Left lobe of liver (tissue), 2 donors: ENCODE results near the gene GLIPR1L2. TPM values are rescaled to one million over a fixed set of nuclear protein-coding genes. Genes with fewer than 3 reads are reported as not detected.
"Not testable (repeated sequence)": the region's sequence is repeated elsewhere in the genome, so short reads cannot be mapped to it uniquely, and the experiment has no call there.

ENCODE experiments used
- ATAC-seq: fragments of 200-7000 bp; cut with Tn5 transposase; one replicate; pipeline ENCODE4 v1.9.1; 2020; ENCODE audit warnings: mild to moderate bottlenecking, moderate library complexity
- DNase-seq: peaks from one replicate; pipeline ENCODE4 v3.0.0-alpha.2; 2020; ENCODE audit warnings: low spot score
- total RNA-seq: library from RNA; stranded (reverse); gene quantifications from one replicate; pipeline ENCODE4 v1.2.1, GENCODE V29; 2021
- donor health status: DM: no; HTN: no; CAD: no; lungs with moderate emphysema.
- donor health status: DM: no; HTN: yes; CAD: no.

Gene GLIPR1L2
- total RNA-seq = 0.28 TPM

DNA sequence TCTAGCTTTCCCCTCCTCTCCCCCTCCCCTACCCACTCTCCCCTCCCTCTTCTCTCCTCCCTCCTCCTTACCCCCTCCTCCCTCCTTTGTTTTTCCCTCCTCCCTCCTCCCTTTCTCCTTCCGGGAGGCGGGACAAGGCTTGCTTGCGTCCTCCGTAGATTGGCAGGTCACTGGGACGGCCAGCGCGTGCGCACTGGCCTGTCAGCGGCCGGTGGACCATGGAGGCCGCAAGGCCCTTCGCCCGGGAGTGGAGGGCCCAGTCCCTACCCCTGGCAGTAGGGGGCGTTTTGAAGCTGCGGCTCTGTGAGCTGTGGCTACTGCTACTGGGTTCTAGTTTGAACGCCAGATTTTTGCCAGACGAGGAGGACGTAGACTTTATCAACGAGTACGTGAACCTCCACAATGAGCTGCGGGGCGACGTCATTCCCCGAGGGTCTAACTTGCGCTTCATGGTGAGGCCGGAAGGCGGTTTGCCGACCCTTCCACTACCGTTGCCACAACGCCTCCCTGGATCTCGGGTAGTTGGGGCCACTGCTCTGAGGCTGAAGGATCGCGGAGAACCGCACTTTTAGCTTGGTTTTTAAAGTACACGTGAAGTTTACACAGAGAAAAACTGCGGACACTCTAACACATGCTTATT, at the start of gene GLIPR1L2:
GLIPR1L2 (plus strand) TSS at position 191 of the 640 bp plus-strand sequence; CDS start at position 219, 28 bp downstream.
- peak; percentile 99 for ATAC-seq
- DNase-seq = peak; percentile 97

DNA sequence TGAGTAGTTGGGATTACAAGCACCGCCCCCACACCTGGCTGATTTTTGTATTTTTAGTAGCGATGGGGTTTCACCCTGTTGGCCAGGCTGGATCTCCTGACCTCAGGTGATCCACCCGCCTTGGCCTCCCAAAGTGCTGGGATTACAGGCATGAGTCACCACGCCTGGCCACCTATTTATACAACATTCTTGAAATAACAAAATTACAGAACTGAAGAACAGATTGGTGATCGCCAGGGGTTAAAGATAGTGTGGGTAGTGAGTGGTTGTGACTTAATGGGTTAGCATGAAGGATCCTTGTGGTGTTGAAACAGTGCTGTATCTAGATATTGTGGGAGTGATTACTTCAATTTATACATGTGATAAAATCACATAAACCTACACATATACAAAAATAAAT, 49.0 kb upstream of the GLIPR1L2 start:
- DNase-seq = no peak
- ATAC-seq = no peak

DNA sequence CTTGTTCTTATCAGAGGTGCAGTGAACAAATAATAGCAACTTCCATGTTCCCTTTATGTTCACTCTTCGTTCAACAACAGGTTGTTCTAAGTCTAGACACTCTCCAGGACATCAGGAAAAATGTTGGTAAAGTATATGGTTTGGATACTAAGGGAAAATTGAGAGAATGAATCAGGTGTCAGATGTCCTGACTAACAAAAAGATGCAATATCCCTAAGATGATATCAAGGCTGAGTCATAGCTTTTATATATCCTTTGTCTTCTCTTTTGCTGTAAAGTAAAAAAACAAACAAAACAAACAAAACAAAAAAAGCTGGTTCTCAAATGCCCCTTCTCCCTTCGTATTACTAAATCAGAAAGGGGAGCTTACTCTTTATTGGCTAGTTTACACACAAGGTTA, 45.4 kb upstream of the GLIPR1L2 start:
- ATAC-seq (no peak), DNase-seq (no peak)

DNA sequence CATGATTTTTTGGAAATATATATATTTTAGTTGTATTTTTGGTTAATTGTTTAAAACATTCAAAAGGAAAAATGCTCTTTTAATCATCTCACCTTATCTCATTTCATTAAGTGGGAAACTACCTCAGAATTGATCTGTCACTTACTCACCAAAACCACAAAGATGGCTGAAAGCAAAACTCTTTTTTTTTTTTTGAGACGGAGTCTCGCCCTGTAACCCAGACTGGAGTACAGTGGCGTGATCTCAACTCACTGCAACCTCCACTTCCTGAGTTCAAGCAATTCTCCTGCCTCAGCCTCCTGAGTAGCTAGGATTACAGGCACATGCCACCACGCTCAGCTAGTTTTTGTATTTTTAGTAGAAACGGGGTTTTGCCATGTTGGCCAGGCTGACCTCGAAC, 44.7 kb upstream of the GLIPR1L2 start:
- ATAC-seq, DNase-seq: not testable (repeated sequence)

DNA sequence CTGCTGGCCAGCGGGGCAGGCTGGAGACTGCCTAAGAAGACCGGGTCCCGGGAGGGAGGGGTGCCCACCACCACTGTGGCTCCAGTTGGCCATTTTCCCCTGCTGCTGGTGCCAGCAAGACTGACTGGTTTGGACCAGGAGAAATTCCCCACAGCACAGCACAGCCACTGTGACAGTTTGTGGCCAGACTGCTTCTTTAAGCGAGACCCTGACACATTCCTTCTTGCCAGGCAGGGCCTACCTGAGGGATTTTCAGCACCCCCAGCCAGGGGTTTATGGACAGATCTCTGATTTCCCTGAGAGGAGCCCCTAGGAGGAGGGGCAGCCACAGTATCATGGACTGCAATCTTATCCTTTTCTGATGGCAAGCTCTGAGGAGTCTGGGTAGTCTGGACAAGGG, 40.9 kb upstream of the GLIPR1L2 start:
- DNase-seq (no peak), ATAC-seq (no peak)

DNA sequence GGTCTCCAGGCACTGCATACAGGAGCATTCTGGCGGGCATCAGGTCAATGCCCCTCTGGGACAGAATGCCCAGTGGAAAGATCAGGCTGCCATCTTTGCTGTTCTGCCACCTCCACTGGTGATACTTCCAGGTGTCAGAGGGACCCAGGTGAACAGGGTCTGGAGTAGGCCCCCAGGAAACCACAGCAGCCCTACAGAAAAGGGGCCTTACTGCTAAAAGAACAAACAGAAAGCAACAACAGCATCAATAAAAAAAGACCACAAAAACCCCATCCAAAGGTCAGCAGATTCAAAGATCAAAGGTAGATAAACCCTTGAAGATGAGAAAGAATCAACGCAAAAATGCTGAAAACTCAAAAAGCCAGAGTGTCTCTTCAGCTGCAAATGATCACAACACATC, 40.5 kb upstream of the GLIPR1L2 start:
- DNase-seq = no peak
- ATAC-seq = no peak

DNA sequence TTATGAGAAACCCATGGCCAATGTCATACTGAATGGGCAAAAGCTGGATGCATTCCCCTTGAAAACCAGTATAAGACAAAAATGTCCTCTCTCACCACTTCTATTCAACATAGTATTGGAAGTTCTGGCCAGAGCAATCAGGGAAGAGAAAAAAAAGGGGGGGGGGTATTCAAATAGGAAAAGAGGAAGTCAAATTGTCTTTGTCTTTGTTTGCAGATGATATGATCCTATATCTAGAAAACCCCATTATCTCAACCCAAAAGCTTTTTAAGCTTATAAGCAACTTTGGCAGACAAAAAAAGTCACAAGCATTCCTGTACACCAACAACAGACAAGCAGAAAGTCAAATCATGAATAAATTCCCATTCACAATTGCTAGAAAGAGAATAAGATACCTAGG, 36.9 kb upstream of the GLIPR1L2 start:
- ATAC-seq = no peak
- DNase-seq = no peak

DNA sequence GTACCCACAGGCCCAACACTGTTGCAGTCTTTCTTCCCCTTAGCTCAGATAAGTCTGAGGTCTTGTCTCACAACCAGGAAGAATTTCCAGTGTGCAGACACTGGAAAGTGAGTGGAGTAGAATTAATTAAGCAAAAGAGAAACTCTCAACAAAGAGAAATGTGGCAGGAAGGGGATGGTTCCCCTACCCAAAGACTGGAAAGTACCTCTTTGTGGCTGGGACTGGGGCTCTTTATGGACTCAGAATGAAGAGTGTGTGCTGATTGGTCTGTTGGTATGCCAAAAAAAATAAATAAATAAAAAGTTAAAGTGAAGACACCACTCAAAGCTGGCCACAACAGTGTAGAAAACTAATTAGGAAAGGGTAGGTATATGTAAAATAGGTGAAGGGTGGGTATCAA, 30.0 kb upstream of the GLIPR1L2 start:
- DNase-seq = no peak
- no peak for ATAC-seq

DNA sequence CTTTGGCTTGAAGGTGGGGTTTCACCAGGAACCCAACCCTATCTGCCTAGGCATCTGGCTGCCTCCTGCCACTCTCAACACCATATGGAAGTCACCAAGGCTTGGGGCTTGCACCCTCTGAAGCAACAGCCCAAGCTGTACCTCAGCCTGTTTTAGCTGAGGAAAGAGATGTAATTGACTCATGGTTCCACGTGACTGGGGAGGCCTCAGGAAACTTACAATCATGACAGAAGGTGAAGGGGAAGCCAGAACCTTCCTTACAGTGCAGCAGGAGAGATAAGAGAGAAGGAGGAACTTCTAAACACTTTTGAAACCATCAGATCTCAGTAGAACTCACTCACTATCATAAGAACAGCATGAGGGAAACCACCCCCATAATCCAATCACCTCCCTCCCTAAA, 29.5 kb upstream of the GLIPR1L2 start:
- ATAC-seq (no peak), DNase-seq (no peak)

DNA sequence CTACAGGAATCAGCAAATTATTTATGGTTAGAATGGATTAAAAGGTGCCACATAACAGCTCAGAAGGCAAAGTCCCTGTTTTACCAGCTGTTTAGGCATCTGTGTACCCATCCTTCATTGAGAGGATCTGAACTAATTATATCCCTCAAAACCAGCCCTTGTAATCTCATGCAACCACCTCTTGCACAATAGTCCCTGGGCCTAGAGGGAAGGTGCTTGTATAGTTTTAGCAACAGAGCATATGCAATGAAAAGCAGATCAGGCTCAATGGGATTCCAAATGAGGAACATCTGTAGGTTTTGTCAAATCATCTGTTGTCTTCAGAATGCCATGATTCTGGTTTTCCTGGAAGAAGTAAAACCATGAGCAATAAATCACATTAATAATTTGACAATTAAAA, 26.0 kb upstream of the GLIPR1L2 start:
- no peak for DNase-seq
- ATAC-seq = no peak

DNA sequence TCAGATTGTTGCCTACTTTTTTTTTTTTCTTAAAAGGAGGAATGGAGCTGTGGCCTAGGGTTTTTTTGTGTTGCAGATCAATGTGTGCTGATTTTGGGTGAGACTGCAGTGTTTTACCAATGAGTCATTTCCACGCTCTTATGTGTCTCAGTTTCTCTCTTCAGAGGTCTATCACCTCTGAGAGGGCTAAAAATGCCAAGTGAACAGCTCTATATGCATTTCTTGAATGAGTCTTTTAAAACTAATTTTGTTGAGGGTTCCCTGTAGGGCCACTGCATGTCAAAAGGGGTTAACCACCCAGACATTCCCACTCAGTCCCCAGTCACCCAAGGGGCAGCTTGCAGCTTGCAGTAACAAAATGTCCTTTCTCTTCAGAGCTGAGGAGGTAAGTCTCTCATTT, 24.3 kb upstream of the GLIPR1L2 start:
- ATAC-seq (no peak), DNase-seq (no peak)

DNA sequence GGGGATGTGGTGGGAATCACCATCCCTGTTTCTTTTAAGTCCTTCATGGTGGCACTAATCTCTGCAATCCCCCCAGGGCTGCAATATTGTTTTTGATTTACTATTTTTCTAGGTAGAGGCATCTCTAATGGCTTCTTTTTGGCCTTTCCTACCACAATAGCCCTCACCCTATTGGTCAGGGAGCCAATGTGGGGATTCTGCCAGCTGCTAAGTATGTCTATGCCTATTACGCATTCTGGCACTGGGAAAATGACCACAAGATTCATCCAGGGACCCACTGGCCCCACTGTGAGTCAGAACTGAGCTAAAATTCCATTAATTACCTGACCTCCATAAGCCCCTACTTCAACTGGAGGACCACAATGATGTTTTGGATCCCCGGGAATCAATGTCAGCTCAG, 15.9 kb upstream of the GLIPR1L2 start:
- no peak for ATAC-seq

DNA sequence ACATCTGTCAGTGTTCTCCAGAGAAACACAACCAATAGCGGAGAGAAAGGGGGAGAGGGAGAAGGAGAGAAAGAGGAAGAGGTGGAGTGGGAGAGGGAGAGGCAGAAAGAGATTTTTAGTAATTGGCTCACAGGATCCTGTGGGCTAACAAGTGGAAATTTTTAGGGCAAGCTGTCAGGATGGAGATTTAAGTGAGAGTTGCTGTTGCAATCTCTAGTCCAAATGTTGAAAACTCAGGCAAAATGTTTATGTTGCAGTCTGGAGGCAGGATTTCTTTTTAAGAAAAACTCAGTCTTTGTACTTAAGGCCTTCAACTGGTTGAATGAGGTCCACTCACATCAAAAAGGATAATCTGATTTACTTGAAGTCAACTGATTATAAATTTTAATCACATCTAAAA, 12.5 kb upstream of the GLIPR1L2 start:
- ATAC-seq (no peak), DNase-seq (no peak)

More for the DNA sequence above, 15.9 kb upstream of the GLIPR1L2 start:
- DNase-seq = no peak

DNA sequence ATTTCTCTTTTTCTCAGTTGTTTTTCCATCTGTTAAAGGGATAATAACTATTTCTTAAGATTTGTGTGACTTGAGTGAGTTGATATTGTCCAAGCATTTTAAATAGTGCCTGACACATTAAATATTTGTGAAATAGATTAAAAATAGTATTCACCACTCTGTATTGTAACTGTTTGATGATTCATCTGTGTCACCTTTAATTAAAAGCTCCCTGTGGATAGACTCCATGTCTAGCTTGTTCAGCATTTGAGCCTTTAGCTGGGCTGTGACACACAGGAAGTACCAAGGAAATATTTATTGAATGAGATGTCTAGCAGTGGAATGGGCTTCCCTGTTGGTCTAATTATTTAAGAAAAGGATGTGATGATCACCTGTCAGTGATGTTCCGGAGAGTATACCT, 1.8 kb upstream of the GLIPR1L2 start:
- no peak for ATAC-seq
- no peak for DNase-seq

DNA sequence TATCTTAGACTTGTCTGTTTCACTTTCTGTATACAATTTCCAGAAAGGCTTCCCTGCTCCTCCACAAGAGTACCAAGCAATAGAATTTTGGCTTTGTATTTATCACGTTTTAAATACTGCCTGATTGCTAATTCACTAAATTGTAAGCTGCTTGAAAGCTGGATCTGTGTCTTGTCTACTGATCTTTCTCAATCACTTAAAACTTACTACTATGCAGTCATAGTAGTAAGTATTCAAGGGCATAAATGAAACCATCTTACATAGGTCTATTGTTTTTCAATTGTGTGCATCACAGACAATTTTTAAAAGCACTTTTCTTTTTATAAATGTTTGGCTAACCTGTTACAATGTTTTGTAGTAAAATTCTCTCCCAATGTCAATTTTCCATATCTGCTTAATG, 1.2 kb upstream of the GLIPR1L2 start:
- ATAC-seq (no peak), DNase-seq (no peak)

DNA sequence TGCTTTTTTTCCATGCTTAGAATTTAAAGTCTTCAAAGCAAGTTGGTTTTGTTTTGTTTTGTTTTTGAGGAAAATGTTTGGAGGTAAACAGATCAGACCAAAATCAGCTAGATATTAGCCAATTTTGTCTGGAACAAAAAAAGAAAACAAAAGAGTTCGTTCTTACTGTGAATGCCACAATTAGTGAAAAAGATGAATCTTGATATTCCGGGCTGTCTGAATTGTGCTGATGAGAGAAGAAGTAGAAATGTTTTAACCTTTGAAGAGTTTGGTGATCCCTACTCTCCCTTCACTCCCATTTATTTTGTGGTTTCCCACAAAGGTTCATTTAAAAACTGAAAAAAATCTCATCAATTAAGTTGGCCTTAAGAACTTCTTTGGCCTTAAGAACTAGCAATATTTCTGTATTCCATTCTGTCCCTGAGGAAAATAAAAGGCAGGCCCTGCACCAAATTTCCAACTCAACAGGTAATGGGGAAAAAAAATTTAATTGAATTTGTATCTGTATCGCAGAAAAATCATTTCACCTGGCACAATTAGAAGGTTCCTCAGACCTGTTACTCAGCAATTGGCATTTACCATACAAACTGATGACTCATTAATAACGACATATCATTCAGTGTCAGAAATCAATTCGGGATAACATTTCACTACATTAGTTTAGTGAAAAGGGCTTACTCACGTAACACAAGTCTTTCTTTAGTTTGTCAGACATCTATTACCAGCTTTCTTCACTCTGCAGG, 562 bp upstream of the GLIPR1L2 start:
- DNase-seq = no peak
- ATAC-seq = no peak

DNA sequence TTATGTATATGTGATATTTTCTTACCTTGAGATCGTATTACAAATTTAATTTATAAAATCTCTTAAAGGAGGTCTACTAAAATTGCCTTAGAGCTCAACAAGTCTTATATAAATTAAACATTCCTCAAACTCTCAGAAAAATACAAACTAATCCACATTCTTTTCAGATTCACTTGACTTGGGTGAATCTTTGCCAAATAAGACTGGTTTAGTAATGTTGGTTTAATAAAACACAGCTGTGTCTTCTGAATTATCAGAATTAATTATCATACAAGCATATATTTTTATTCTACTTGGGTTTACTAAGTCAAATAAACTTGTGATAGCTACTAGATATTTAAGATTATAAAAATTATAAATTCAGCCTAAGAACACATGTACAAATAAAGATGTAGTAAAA, 13.3 kb downstream of the GLIPR1L2 start:
- DNase-seq (no peak), ATAC-seq (no peak)

DNA sequence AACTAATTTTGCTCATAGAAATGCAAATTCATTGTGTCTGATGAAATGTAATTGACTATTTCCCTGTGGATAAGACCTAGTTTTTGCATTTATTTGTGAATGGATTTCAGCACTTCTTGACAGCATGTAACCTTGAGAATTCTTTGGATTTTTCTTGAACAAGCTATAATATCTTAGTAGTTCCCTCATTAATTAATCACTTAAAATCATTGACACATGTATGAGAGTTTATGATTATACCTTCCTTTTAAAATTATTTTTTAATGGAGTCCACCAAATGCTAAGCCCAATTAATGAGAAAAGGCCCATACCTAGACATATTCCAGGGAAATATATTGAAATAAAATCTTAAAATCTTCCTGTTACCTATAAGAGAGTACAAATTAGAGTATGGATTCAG, 16.8 kb downstream of the GLIPR1L2 start:
- no peak for DNase-seq
- ATAC-seq = no peak

DNA sequence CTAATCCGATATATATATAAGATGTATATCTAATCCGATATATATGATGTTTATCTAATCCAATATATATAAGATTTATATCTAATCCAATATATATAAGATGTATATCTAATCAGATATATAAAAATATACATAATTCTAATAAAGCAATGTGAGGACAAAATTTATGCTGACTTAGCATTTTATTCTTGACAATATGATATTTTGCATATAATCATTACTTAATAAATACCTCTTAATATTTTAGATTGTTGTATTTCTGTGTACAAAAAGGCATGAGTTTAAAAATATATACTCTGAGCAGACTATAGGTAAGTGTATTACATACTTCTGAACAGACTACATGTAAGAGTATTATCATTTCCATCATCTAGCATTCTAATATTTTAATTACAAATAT, 18.9 kb downstream of the GLIPR1L2 start:
- no peak for DNase-seq
- ATAC-seq = no peak

DNA sequence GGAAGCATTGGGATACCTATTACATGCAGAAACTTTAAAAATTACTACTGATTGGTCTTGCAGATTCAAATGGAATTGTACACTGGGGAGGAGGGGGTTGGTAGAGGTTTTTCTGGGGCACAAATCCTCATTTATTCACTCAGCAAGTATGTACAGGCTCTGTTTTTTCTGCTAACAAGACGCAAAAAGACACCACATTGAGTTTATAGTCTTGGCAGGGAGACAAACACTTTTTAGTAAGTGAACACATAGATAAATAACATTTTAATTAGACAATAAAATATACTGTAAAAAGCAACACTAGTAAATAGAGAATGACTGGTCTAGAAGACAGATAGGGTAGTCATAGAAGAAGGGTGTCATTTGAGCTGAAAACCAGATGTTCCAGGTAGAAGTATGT, 23.8 kb downstream of the GLIPR1L2 start:
- DNase-seq (no peak), ATAC-seq (no peak)

DNA sequence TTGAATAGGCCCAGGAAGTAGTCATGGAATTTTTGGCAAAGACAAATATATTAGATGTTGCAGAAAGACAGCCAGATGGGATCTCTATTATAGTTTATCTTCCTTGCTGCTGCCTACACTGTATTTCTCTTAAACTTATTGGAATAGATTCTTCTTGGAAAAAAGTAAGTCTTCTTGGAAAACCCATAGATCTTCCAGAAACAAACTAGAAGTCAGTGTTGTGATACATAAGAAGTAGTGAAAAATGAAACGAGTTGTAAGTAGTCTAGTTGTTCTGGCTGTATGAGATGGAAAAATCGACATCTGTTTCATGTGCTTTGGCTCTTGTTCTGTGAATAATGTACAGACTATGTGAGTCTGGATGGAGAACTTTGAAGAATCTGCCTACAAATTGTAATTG, 29.0 kb downstream of the GLIPR1L2 start:
- ATAC-seq = no peak

DNA sequence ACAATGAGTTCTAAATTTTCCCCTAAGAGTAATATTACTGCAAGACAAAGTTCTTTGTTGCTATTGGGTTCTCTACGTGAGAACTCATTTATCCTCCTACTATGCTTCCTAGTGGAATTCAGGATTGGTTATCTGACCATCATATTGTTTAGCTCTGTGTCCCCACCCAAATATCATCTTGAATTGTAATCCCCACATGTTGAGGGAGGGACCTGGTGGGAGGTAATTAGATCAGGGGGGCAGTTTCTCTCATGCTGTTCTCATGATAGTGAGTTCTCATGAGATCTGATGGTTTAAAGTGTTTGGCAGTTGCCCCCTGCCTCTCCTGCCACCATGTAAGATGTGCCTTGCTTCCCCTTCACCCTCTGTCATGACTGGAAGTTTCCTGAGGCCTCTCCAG, 36.6 kb downstream of the GLIPR1L2 start:
- DNase-seq (no peak), ATAC-seq (no peak)

More for the DNA sequence above, 29.0 kb downstream of the GLIPR1L2 start:
- DNase-seq = no peak

DNA sequence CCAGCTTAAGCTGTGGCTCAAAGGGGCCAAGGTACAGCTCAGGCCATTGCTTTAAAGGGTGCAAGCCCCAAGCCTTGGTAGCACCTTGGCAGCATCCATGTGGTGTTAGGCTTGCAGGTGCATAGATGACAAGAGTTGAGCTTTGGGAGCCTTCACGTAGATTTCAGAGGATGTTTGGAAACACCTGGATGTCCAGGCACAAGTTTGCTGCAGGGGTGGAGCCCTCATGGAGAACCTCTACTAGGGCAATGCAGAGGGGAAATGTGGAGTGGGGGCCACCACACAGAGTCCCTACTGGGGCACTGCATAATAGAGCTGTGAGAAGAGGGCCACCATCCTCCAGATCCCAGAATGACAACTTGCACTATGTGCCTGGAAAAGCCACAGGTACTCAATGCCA, 37.9 kb downstream of the GLIPR1L2 start:
- no peak for DNase-seq
- ATAC-seq = no peak
